Common myeloid progenitor, CD34-positive (primary cell): Measurements from ENCODE around the gene WNT9B.
A peak's percentile ranks its signal among the peaks of the same experiment; 100 is the strongest.

ENCODE experiments used
- CTCF ChIA-PET: fragments of 350-600 bp; sonication (Branson Sonifier 250); formaldehyde crosslinking; loops from one replicate; lab custom pipeline; 2021; ENCODE audit warnings: antibody characterized with exemption; lab: Charles Lee
- POLR2A ChIA-PET: fragments of 350-600 bp; sonication (Branson Sonifier 250); formaldehyde crosslinking; loops from one replicate; lab custom pipeline; 2021; ENCODE audit warnings: antibody characterized with exemption; lab: Charles Lee
- DNase-seq, 3 donors: peaks; one replicate each; pipeline versions ENCODE4 v3.0.0 to v3.0.0-alpha.2; 2013
- H3K27ac ChIP-seq, 2 experiments: 1 replicate in 1 of 2; 2 replicates in 1 of 2; pipeline ENCODE4 v1.7.0; 2013; ENCODE audit warnings: inconsistent platforms in 2 of 2, low read length in 2 of 2, mild to moderate bottlenecking in 2 of 2, low read depth in 1 of 2, moderate library complexity in 1 of 2; ENCODE audit not compliant: severe bottlenecking in 2 of 2, insufficient read depth in 1 of 2, poor library complexity in 1 of 2
- H3K27me3 ChIP-seq, 5 experiments: replicated peaks in 2 of 5; 1 replicate in 3 of 5; 2 replicates in 2 of 5; pipeline versions ENCODE4 v1.6.1 to v1.7.0; 2013; ENCODE audit warnings: low read length in 4 of 5, mild to moderate bottlenecking in 2 of 5, moderate library complexity in 2 of 5, inconsistent platforms in 1 of 5; ENCODE audit not compliant: insufficient read depth in 5 of 5, control insufficient read depth in 4 of 5
- H3K36me3 ChIP-seq, 4 experiments: 1 replicate in 2 of 4; 2 replicates in 2 of 4; pipeline versions ENCODE4 v1.6.1 to v1.7.0; 2013; ENCODE audit warnings: low read length in 3 of 4, control low read depth in 1 of 4, mild to moderate bottlenecking in 1 of 4; ENCODE audit not compliant: control insufficient read depth in 4 of 4, insufficient read depth in 4 of 4
- H3K4me1 ChIP-seq, 4 experiments: 1 replicate in 3 of 4; 2 replicates in 1 of 4; pipeline versions ENCODE4 v1.6.1 to v1.7.1; 2013; ENCODE audit warnings: low read length in 3 of 4, mild to moderate bottlenecking in 3 of 4, control low read depth in 1 of 4, inconsistent platforms in 1 of 4, moderate library complexity in 1 of 4; ENCODE audit not compliant: control insufficient read depth in 4 of 4, insufficient read depth in 4 of 4; ENCODE audit errors: control extremely low read depth in 1 of 4
- H3K4me3 ChIP-seq, 7 experiments: 1 replicate in 4 of 7; 2 replicates in 3 of 7; pipeline versions ENCODE4 v1.5.1 to v1.7.0; 2013; ENCODE audit warnings: mild to moderate bottlenecking in 7 of 7, low read length in 6 of 7, moderate library complexity in 6 of 7, inconsistent platforms in 2 of 7, low read depth in 2 of 7, control low read depth in 1 of 7; ENCODE audit not compliant: insufficient read depth in 4 of 7, control insufficient read depth in 1 of 7; ENCODE audit errors: extremely low read depth in 1 of 7
- H3K9me3 ChIP-seq, 5 experiments: 1 replicate in 4 of 5; 2 replicates in 1 of 5; pipeline versions ENCODE4 v1.6.1 to v1.7.1; 2013; ENCODE audit warnings: low read length in 4 of 5, mild to moderate bottlenecking in 2 of 5, inconsistent platforms in 1 of 5, low read depth in 1 of 5, moderate library complexity in 1 of 5; ENCODE audit not compliant: control insufficient read depth in 4 of 5, insufficient read depth in 2 of 5; ENCODE audit errors: control extremely low read depth in 1 of 5
- WGBS: methylation state at CpG from one replicate; pipeline ENCODE4 v1.1.5; 2013; ENCODE audit not compliant: insufficient coverage; 5-methylcytosine and 5-hydroxymethylcytosine counted together

The WNT9B gene

GRCh38 chr17:46817901-46818209 lies 33.5 kb upstream of the WNT9B start:
- Histone ChIP-seq H3K9me3 (no peaks in the 10 kb centered on the region), H3K4me1 (peaks cover 0 to 37% (median 26%) of the 10 kb centered on the region in 4 experiments), H3K36me3 (no peaks in the 10 kb centered on the region), H3K4me3 (no peak overlapping the region), H3K27ac (no peak overlapping the region), H3K27me3 (peaks cover 5 to 96% (median 54%) of the 10 kb centered on the region in 5 experiments)
- ChIA-PET CTCF (no interaction called here), POLR2A (no interaction called here)
- WGBS, result 6% methylated on average over 2 of the region's 5 CpGs
- DNase-seq, result no peak

- Histone ChIP-seq H3K27ac (no peak within 1 kb of the TSS), H3K4me1 (peaks cover 0 to 37% (median 26%) of the 10 kb centered on the region in 4 experiments), H3K27me3 (peaks cover 5 to 96% (median 52%) of the 10 kb centered on the region in 5 experiments), H3K4me3 (peak within 1 kb of the TSS in 6 of 7 experiments; percentile 29 to 74 (median 52)), H3K36me3 (no peaks in the 10 kb centered on the region), H3K9me3 (no peaks in the 10 kb centered on the region)
- DNase-seq, result peak in 2 of 3 donors; percentile 34 to 48
- POLR2A ChIA-PET, result no interaction called here
- WGBS, result under 1% methylated on average over 34 of the region's 47 CpGs
- CTCF ChIA-PET, result no interaction called here
These were observed 33.0 kb upstream of the WNT9B start, which contains the start of gene WNT3 for GRCh38 chr17:46818316-46818928. WNT3 (minus strand) TSS chr17:46818692; CDS start chr17:46818597, 95 bp downstream.

DNA sequence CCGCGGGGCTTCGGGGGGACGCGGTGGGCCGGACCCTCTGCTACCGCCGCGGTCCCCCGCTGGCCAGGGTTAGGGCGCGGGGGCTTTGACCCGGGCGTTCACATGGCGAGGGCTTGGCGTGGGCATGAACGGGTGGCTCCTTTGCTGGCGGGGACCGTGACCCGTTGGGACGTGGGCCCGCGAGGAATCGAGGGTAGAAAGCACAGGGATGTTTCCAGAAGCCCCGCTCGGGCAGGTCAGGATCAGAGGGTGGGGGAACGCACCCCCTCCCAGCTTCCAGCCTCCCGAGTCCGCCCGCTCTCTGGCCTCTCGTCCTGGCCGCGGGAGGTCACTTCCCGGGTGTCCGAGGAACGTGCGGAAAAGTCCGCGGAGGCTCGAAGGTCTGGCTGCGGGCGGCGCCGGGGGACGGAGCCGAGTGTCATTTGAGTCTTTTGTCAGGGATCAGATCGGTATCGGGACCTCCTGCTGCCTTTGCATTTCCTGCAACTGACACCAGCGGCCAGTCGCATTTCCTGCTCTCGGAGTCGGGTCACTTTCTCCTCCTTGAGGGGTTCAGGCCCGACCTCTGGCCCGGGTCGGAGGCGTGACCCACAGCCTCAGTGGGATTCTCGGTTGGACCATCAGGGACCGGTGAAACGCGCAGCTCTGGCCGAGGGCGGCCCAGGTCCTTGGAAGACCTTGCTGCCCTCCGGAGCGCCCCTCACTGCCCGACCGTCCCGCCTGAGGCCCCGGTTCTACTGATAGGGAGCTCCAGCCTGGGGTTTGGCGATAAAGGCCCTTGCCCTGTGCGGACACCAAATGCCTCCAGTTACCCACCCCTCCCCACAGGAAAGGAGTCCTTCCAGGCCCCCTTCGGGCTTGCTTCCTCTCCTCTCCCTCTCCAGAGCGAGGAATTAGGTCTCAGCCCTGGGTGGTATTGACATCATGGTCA lies 32.2 kb upstream of the WNT9B start:
- H3K9me3 ChIP-seq, result no peaks in the 10 kb centered on the region
- CTCF ChIA-PET, result interaction anchor here (5.1 kb wide), 1 partner anchor 15 kb away, joined by 25 read pairs; no protein-coding TSS in a partner anchor
- peaks cover 5 to 92% (median 47%) of the 10 kb centered on the region in 5 experiments for H3K27me3 ChIP-seq
- H3K27ac ChIP-seq, result no peak overlapping the region
- POLR2A ChIA-PET, result no interaction called here
- WGBS, result under 1% methylated on average over 68 of the region's 72 CpGs
- peak overlapping the region in 6 of 7 experiments; percentile 29 to 74 (median 52) for H3K4me3 ChIP-seq
- no peaks in the 10 kb centered on the region for H3K36me3 ChIP-seq
- H3K4me1 ChIP-seq, result peaks cover 0 to 37% (median 26%) of the 10 kb centered on the region in 4 experiments
- DNase-seq, result peak in 2 of 3 donors; percentile 35 to 57

DNA sequence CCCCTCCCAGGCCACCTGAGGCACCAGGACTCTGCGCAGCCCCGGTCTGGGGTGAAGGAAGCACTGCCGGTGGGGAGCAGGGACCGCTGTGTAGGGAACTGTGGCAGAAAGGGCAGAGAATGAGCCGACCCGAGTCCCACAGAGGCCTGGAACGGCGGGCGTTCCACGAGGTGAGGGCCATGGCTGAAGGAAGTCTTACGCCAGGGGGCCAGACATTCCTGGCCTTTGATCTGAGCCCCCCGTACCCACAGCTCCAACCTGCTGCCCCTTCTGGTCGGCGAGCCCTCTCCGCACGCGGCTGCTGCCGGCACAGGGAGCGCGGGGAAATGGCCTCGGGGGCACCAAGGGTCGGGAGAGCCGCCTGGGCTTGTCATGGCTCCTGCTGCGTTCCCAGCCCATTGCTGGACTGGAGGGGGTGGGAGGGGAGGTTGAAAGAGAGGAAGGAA lies 31.5 kb upstream of the WNT9B start:
- 5% methylated on average over 10 of the region's 24 CpGs for WGBS
- H3K36me3 ChIP-seq, result no peaks in the 10 kb centered on the region
- CTCF ChIA-PET, result interaction anchor here (5.1 kb wide), 1 partner anchor 14 kb away, joined by 25 read pairs; no protein-coding TSS in a partner anchor
- no peak overlapping the region for H3K27ac ChIP-seq
- POLR2A ChIA-PET, result no interaction called here
- no peaks in the 10 kb centered on the region for H3K9me3 ChIP-seq
- peaks cover 0 to 37% (median 26%) of the 10 kb centered on the region in 4 experiments for H3K4me1 ChIP-seq
- peak overlapping the region in 5 of 7 experiments; percentile 0 to 74 (median 59) for H3K4me3 ChIP-seq
- H3K27me3 ChIP-seq, result peaks cover 5 to 88% (median 41%) of the 10 kb centered on the region in 5 experiments
- peak in 1 of 3 donors; percentile 29 for DNase-seq

- Histone ChIP-seq H3K36me3 (no peaks in the 10 kb centered on the region), H3K4me3 (no peak overlapping the region), H3K27ac (no peak overlapping the region), H3K27me3 (peaks cover 5 to 79% (median 38%) of the 10 kb centered on the region in 5 experiments), H3K4me1 (peaks cover 0 to 37% (median 26%) of the 10 kb centered on the region in 4 experiments), H3K9me3 (no peaks in the 10 kb centered on the region)
- 62% methylated on average over 6 of the region's 13 CpGs for WGBS
- POLR2A ChIA-PET, result no interaction called here
- CTCF ChIA-PET, result interaction anchor here (0.7 to 5.1 kb wide), 3 partner anchors 14 to 25 kb away, joined by 3 to 25 read pairs (median 5); no protein-coding TSS in a partner anchor
- DNase-seq, result no peak
These were observed 30.6 kb upstream of the WNT9B start for GRCh38 chr17:46820592-46821450.

- peaks cover 3 to 70% (median 37%) of the 10 kb centered on the region in 5 experiments for H3K27me3 ChIP-seq
- no peak for DNase-seq
These were observed 29.6 kb upstream of the WNT9B start for GRCh38 chr17:46821482-46822387.

More at GRCh38 chr17:46821482-46822387, 29.6 kb upstream of the WNT9B start:
- Histone ChIP-seq H3K27ac (no peak overlapping the region), H3K36me3 (no peaks in the 10 kb centered on the region), H3K4me3 (no peak overlapping the region), H3K9me3 (no peaks in the 10 kb centered on the region), H3K4me1 (peaks cover 0 to 35% (median 26%) of the 10 kb centered on the region in 4 experiments)
- ChIA-PET CTCF (interaction anchor here (1.0 to 5.1 kb wide), 3 partner anchors 13 to 56 kb away, joined by 3 to 25 read pairs (median 5); no protein-coding TSS in a partner anchor), POLR2A (no interaction called here)
- 25% methylated on average over 27 of the region's 31 CpGs for WGBS
